OCI-LY7 (cell line): Measurements from ENCODE around the gene ERC1.

Experiments used
- CTCF ChIP-seq: fragments of 200-600 bp; sonication (generic); conservative IDR thresholded peaks from 2 replicates; pipeline ENCODE4 v1.5.1; 2014; ENCODE audit warnings: mild to moderate bottlenecking, antibody characterized with exemption, low read length, moderate library complexity, mixed read lengths
- EZH2phosphoT487 ChIP-seq: fragments of 200-600 bp; sonication (generic); IDR thresholded peaks from 2 replicates; pipeline ENCODE4 v1.6.1; 2018; ENCODE audit warnings: low read depth, borderline replicate concordance, mild to moderate bottlenecking, mixed run types, antibody characterized with exemption, low read length, moderate library complexity, mixed read lengths

DNA sequence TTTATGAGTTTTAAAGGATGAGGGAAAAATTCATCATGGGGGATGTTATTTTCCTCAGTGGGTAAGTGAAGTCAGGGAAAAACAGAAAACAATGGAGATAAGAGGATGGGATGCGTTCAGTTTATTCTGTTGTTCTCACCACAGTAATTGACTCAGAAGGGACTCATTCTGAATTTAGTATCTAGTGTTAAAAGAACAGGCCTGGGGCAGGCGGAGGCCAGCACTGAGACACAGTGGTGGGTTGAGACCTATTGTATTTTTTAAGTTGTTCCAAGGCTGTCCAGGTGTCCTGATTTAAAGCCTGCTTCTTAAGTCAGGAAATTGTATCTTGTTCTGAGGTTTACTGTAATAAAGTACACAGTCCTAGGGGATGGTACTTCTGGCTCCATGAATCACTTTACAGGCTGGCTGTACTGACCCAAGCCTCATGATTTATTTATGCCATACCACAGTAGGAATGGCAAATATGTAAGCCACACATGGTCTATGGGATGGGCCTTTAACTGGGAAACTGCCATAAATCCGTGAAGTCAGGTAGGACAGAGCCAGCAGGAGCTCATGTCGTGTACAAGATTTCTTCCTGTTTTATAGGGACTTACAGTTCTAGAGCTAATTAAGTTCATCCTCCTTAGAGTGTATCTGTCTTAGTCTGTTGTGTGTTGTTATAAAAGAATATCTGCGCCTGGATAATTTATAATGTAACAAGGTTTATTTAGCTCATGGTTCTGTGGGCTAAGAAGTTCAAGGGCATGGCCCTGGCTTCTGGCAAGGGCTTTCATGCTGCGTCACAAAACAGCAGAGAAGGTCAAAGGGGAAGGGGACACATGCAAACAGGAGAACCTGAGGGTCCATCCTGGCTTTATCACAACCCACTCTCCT, 359.3 kb downstream of the ERC1 start:
- TF ChIP-seq CTCF (no peak), EZH2phosphoT487 (no peak)
